ACC112 (cell line): ENCODE results near the gene ACSBG1.

Experiments
- H2AFZ ChIP-seq: fragments of 200-600 bp; sonication (generic); one replicate; pipeline ENCODE4 v1.6.0; 2017; ENCODE audit warnings: antibody characterized with exemption, low read length; ENCODE audit not compliant: unreplicated experiment
- H3K27ac ChIP-seq: fragments of 200-600 bp; sonication (generic); 2 replicates; pipeline ENCODE4 v1.5.1; 2014; ENCODE audit warnings: low read depth, mild to moderate bottlenecking, antibody characterized with exemption, low read length, moderate library complexity
- H3K27me3 ChIP-seq: fragments of 200-600 bp; sonication (generic); 2 replicates; pipeline ENCODE4 v1.6.1; 2014; ENCODE audit warnings: mild to moderate bottlenecking, antibody characterized with exemption, low read length, moderate library complexity, mixed read lengths; ENCODE audit not compliant: insufficient read depth
- H3K36me3 ChIP-seq: fragments of 200-600 bp; sonication (generic); 2 replicates; pipeline ENCODE4 v1.6.1; 2016; ENCODE audit warnings: mild to moderate bottlenecking, antibody characterized with exemption, low read length, moderate library complexity, mixed read lengths; ENCODE audit not compliant: insufficient read depth
- H3K4me1 ChIP-seq: fragments of 200-600 bp; sonication (generic); one replicate; pipeline ENCODE4 v1.6.1; 2016; ENCODE audit warnings: low read length, mixed read lengths; ENCODE audit not compliant: insufficient read depth, unreplicated experiment, control insufficient read depth
- H3K4me3 ChIP-seq: fragments of 200-600 bp; sonication (generic); 2 replicates; pipeline ENCODE4 v1.5.1; 2014; ENCODE audit warnings: mild to moderate bottlenecking, low read depth, low read length
- H3K79me2 ChIP-seq: fragments of 200-600 bp; sonication (generic); one replicate; pipeline ENCODE4 v1.6.0; 2016; ENCODE audit warnings: low read length; ENCODE audit not compliant: control insufficient read depth, unreplicated experiment, insufficient read depth

ACSBG1 gene

DNA sequence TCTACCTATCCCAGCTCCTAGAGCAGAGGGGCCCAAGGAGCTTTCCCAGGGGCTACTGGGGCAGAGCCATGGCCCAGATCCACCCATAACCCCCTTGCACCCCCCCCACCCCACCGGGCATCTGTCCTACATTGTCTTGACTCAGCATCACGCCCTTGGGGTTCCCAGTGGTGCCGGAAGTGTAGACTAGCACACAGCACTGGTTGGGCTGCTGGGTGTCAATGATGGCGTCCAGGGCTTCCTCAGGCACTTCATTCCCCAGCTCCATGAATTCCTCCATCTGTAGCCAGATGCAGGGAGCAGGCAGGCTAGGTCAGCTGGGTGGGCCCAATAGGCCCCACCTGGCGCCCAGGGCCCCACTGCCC, 52.0 kb downstream of the ACSBG1 start:
- Histone ChIP-seq H2AFZ (no peak overlapping the region), H3K36me3 (no peaks in the 10 kb centered on the region), H3K79me2 (no peaks in the 10 kb centered on the region), H3K27me3 (peaks cover 4% of the 10 kb centered on the region), H3K4me3 (no peak overlapping the region), H3K4me1 (no peaks in the 10 kb centered on the region), H3K27ac (no peak overlapping the region)

DNA sequence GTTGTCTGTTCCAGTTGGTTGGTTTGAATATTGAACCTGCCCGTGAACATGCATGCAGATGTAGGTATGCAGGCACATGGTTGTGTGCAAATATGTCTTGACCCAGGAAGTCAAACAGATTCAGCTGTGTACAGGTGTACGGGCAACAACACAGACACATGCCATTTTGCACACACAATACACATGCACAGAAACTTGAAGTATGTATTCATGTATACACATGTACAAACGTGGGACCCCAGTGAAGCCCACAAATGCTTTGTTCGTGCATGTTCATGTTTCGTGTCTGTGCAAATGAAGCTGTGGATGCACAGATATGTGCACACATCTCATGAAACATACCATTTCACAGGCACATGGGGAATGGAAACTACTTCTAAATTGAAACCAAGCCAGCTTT, 54.5 kb downstream of the ACSBG1 start:
- Histone ChIP-seq H3K4me3 (no peak overlapping the region), H3K27ac (no peak overlapping the region), H3K4me1 (no peaks in the 10 kb centered on the region), H3K36me3 (no peaks in the 10 kb centered on the region), H3K79me2 (no peaks in the 10 kb centered on the region), H2AFZ (no peak overlapping the region), H3K27me3 (no peaks in the 10 kb centered on the region)

DNA sequence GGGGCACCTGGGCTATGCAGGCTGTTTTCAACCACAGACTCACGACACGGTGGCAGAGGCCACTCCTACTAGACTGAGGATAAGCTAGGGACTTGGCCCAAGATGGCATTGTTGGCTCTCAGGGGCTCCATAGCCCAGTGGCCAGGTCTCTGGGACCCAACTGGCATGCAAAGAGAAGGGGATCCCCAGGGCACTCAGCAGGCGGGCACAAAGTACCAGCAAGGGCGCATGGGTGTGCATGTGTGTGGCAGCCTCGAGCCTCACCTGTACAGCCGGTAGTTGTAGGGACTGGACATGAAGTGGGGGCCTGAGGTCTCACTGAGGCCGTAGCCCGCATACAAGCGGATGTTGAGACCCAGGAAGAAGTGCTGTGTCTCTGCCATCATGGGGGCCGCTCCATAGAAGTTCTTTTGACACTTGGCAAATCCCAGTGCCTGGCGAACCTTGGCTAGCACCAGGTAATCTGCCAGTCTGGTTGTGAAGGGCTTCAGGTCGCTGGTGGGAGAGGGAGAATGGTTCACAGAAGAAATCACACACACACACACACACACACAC, 55.0 kb downstream of the ACSBG1 start:
- Histone ChIP-seq H2AFZ (no peak overlapping the region), H3K27me3 (no peaks in the 10 kb centered on the region), H3K27ac (no peak overlapping the region), H3K79me2 (no peaks in the 10 kb centered on the region), H3K36me3 (no peaks in the 10 kb centered on the region), H3K4me3 (no peak overlapping the region), H3K4me1 (no peaks in the 10 kb centered on the region)

DNA sequence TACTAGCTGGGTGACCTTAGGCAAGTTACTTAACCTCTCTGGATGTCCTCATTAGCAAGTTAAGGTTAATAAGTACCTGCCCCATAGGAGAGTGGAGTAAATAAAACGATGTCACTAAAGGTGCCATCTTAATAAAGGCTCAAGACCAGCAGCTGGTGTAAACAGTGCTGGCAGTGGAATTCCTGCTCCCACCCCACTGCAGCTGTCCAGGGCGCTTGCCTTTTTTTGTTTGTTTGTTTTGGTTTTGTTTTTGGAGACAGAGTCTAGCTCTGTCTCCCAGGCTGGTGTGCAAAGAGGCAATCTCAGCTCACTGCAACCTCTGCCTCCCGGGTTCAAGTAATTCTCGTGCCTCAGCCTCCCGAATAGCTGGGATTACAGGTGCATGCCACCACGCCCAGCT, 56.3 kb downstream of the ACSBG1 start:
- H3K79me2 ChIP-seq, result no peaks in the 10 kb centered on the region
- no peaks in the 10 kb centered on the region for H3K27me3 ChIP-seq
- H3K4me1 ChIP-seq, result no peaks in the 10 kb centered on the region
- no peak overlapping the region for H3K4me3 ChIP-seq
- no peaks in the 10 kb centered on the region for H3K36me3 ChIP-seq
- H3K27ac ChIP-seq, result no peak overlapping the region
- H2AFZ ChIP-seq, result no peak overlapping the region

DNA sequence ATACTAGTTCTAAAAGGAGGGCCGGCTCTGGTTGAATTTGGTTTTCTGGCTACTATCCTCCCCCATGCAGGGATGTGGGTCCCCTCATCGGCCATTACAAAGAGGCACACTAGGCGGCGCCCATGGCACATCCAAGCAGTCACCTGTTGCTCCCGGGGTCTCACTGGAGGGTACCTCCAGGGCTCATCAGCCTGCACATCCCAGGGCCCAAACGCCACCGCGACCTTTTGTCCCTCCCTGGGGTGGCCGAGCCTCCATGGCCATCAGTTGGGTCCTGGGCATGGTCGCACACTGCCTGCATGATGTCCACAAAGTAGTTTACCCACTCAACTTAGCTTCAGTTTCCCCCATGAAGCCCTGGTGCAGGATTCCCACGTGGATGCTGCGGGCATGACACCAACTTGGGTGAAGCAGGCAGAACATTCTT, 56.9 kb downstream of the ACSBG1 start:
- Histone ChIP-seq H3K36me3 (peaks cover 4% of the 10 kb centered on the region), H3K4me1 (no peaks in the 10 kb centered on the region), H3K27me3 (no peaks in the 10 kb centered on the region), H3K27ac (no peak overlapping the region), H3K4me3 (no peak overlapping the region), H2AFZ (no peak overlapping the region), H3K79me2 (no peaks in the 10 kb centered on the region)

DNA sequence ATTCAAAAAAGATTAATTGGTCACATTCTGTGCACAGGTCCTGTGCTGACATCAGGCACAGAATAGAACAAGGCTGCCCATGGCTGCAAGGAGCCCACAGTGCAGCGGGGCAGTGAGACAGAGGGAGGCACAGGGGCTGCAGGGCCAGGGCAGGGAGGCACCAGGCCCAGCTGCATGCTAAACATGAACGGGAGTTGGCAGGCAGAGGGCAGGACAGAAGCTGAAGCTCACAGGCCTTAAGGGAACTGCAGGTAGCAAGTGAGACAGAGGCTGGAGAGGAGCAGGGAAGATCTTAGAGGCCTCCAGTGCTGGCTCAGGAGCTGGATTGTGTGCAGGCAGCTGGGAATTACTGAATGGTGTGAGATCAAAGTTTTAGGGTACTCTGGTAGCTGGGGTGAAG, 59.0 kb downstream of the ACSBG1 start:
- H3K4me1 ChIP-seq, result no peaks in the 10 kb centered on the region
- H3K36me3 ChIP-seq, result peaks cover 17% of the 10 kb centered on the region
- no peaks in the 10 kb centered on the region for H3K27me3 ChIP-seq
- no peaks in the 10 kb centered on the region for H3K79me2 ChIP-seq
- H2AFZ ChIP-seq, result no peak overlapping the region
- no peak overlapping the region for H3K4me3 ChIP-seq
- no peak overlapping the region for H3K27ac ChIP-seq

DNA sequence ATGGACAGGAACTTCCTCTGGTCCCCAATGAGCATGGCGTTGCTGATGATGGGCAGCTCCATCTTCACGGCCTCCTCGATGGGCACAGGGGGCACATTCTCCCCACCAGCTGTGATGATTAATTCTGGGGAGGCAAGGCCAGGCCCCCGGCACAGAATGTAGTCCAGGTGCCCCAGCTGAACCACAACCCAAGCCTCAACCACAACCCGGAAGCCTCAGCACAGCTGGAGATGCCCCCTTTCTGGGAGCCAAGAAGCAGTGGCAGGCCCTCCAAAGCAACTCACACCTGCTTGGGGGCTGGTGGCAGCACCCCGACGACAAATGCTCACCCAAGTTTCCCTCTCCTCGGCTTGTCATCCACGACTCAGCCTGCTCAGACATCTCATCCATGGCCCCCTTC, 60.0 kb downstream of the ACSBG1 start:
- Histone ChIP-seq H3K27ac (no peak overlapping the region), H2AFZ (no peak overlapping the region), H3K36me3 (peaks cover 17% of the 10 kb centered on the region), H3K27me3 (no peaks in the 10 kb centered on the region), H3K79me2 (no peaks in the 10 kb centered on the region), H3K4me1 (no peaks in the 10 kb centered on the region), H3K4me3 (no peak overlapping the region)

DNA sequence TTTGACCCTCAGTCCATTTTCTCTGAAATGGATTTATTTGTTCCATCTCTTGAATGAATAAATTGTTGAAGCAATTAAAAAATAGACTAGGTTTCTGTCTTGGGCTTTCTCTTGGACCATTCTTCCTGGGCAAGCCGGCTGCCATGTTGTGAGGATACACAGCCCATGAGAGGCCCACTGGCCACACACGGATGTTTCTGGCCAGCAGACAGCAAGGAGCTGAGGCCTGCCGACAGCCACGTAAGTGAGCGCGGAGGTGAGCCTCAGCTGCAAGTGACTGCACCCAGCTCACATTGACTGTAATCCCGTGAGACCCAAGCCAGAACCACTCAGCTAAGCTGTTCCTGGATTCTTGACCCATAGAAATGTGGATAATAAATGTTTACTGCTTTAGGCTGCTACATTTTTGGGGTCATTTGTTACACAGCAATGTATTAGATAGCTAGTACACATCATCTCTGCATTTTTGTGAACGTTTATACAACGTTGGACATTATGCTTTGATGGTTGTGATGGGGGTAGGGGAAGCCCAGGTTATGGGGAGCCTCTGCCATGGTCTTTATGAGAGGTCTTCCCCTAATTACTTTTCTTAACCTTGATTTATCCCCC, 62.4 kb downstream of the ACSBG1 start:
- Histone ChIP-seq H3K4me1 (no peaks in the 10 kb centered on the region), H3K79me2 (no peaks in the 10 kb centered on the region), H3K27me3 (no peaks in the 10 kb centered on the region), H3K27ac (no peak overlapping the region), H2AFZ (no peak overlapping the region), H3K4me3 (no peak overlapping the region), H3K36me3 (peaks cover 17% of the 10 kb centered on the region)

DNA sequence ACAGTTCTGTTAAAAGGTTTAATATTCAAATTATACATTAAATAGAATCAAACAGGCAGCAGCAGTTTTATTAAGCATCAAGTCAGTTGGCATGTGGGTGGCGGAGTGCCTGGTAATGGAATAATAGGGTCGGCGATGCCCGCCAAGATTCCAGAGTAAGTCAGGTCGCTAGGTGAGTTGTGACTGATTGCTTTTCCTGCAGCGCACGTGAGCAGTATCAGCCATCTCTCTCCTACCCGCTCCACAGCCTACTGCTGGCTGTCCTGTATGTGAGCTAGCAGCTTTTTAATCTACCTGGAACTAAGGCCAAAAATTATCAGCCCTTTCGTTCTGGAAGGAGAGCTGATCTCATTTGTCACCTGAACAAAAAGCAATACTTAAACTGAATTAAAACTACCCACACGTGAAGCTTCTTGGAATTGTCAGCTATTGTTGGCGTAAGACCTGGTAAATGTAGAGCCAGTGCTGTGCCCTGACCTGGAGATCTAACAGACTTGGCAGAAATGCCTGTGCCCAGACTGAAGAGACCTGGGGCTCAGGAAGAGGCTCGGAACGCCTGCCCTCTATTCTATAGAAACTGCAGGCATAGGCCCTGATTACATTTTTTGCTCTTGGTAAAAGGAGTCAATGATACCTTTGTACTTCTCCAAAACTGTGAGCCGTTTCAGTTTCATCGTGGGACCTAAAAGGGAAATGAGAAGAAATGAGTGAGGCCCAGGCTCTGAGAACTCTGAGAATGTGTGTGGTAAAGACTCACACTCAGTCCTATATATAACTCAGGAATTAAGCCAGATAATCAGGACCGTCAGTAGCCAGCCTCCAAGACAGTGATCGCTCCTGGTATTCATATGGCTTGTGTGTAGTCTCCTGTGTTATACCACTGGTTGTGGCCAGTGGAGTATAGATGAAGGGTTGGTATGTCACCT, 63.3 kb downstream of the ACSBG1 start:
- Histone ChIP-seq H3K4me3 (no peak overlapping the region), H3K36me3 (peaks cover 20% of the 10 kb centered on the region), H3K4me1 (no peaks in the 10 kb centered on the region), H3K79me2 (no peaks in the 10 kb centered on the region), H2AFZ (no peak overlapping the region), H3K27ac (no peak overlapping the region), H3K27me3 (no peaks in the 10 kb centered on the region)

DNA sequence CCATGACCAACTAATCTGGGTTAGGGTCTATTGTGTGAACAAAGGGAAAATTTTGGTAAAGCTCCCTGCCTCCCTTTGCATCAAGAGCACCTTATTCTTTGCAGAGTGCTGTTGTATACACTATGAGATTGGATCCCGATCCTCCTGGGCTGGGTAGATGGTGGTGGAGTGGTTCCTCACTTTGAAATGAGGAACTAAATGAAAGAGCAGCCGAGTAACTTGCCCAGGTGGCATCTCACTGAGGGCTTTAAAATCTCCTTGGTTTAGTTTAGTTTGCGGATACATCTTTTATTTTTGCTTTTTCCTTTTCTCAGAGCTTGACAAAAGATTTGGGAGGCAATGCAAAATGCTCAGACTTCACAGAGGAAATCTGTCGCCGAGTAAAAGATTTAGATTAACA, 65.8 kb downstream of the ACSBG1 start:
- Histone ChIP-seq H2AFZ (no peak overlapping the region), H3K27ac (no peak overlapping the region), H3K4me1 (no peaks in the 10 kb centered on the region), H3K4me3 (no peak overlapping the region), H3K36me3 (peaks cover 20% of the 10 kb centered on the region), H3K79me2 (no peaks in the 10 kb centered on the region), H3K27me3 (no peaks in the 10 kb centered on the region)
